Activated B cell treated with CpG ODN at 0.5 μM for 24 hours (primary cell): ENCODE results near the gene DOCK2. TPM values are rescaled to one million over a fixed set of nuclear protein-coding genes. Genes with fewer than 3 reads are reported as not detected.
"Not testable (repeated sequence)": the region's sequence is repeated elsewhere in the genome, so short reads cannot be mapped to it uniquely, and the experiment has no call there.

Experiments
- ATAC-seq: fragments of 200-7000 bp; cut with Tn5 transposase; one replicate; pipeline ENCODE4 v1.10.0; 2021; ENCODE audit warnings: low read depth, mild to moderate bottlenecking, moderate library complexity
- CTCF ChIA-PET: fragments of 350-600 bp; sonication (Branson Sonifier 250); formaldehyde crosslinking; loops from one replicate; lab custom pipeline; 2021; ENCODE audit warnings: antibody characterized with exemption; lab: Charles Lee
- POLR2A ChIA-PET: fragments of 350-600 bp; sonication (Branson Sonifier 250); formaldehyde crosslinking; loops from one replicate; lab custom pipeline; 2021; ENCODE audit warnings: antibody characterized with exemption; lab: Charles Lee
- DNase-seq: peaks from one replicate; pipeline ENCODE4 v3.0.0; 2022
- H3K27ac Mint-ChIP-seq: one replicate; pipeline ENCODE4 v1.8.0; 2020; ENCODE audit warnings: mixed read lengths
- H3K27me3 Mint-ChIP-seq: one replicate; pipeline ENCODE4 v1.8.0; 2021; ENCODE audit warnings: mixed read lengths
- H3K36me3 Mint-ChIP-seq: one replicate; pipeline ENCODE4 v1.8.0; 2021; ENCODE audit warnings: low read depth, mixed read lengths
- H3K4me1 Mint-ChIP-seq: one replicate; pipeline ENCODE4 v1.8.0; 2021; ENCODE audit warnings: mixed read lengths
- H3K4me3 Mint-ChIP-seq: one replicate; pipeline ENCODE4 v1.8.0; 2020; ENCODE audit warnings: mild to moderate bottlenecking, mixed read lengths
- H3K9me3 Mint-ChIP-seq: one replicate; pipeline ENCODE4 v1.8.0; 2020; ENCODE audit warnings: mixed read lengths
- intact Hi-C: fragments of 100-400 bp; cut with micrococcal nuclease; formaldehyde crosslinking; loops from one replicate; pipeline ENCODE4 v1.15.1; 2024
- total RNA-seq: library from RNA; stranded (reverse); gene quantifications from 2 replicates; pipeline ENCODE4 v1.2.3, GENCODE V29; 2022
- TF ChIP-seq, protein P1 (sequence below): fragments of 200-600 bp; IDR thresholded peaks from one replicate; pipeline ENCODE4 v1.8.0; 2022; ENCODE audit warnings: antibody characterized with exemption, mild to moderate bottlenecking

DOCK2 gene
- total RNA-seq, 1 donor from 2014 or later, result 344 TPM

DNA sequence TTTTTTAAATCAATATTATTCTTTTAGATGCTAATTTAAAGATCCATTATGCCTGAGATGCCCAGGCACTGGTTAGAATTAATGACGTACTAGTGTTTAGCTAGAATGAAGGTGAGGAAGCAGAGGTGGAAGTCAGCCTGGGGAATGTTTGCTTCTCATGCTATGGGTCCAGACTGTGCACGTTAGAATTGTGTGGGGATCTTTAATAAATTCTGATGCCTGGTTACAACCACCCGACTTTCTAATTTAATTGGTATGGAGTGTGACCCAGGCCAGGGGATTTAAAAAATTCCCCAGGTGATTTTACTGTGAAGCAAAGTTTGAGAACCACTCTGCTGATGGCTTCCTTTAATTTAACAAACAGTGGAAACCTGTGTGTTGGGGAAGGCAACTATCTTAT lies 111.1 kb downstream of the DOCK2 start:
- no peak for ATAC-seq
- H3K36me3 Mint-ChIP-seq, result peaks cover 93% of the 10 kb centered on the region
- POLR2A ChIA-PET, result interaction anchor here (0.6 kb wide), 1 partner anchor 58 kb away, joined by 3 read pairs; no protein-coding TSS in a partner anchor

DNA sequence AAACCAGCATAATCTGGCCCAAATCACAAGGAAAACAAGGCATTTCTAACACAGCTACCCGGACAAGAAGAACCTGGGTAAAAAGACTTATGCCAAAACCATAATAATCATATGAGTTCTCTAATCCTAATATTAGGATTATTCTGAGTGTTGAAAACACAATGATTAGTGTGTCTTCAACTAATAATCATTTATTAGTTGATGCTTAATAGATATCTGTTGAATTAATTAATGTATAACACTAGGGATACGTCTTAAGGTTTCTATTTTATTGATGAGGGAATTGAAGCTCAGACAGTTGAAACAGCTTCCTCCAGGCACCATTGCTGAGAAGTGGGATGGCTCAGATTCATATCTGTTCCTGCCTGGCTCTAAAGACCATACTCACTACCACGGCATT lies 112.2 kb downstream of the DOCK2 start:
- intact Hi-C loops, result loop anchor here (5.0 kb wide), 1 partner anchor 42 kb away; no protein-coding TSS in a partner anchor
- Mint-ChIP-seq H3K4me1 (no peaks in the 10 kb centered on the region), H3K9me3 (no peaks in the 10 kb centered on the region), H3K4me3 (no peak overlapping the region), H3K36me3 (peaks cover 94% of the 10 kb centered on the region), H3K27ac (no peak overlapping the region), H3K27me3 (no peaks in the 10 kb centered on the region)
- CTCF ChIA-PET, result no interaction called here
- POLR2A ChIA-PET, result no interaction called here
- DNase-seq, result no peak
- TF ChIP-seq, protein P1, sequence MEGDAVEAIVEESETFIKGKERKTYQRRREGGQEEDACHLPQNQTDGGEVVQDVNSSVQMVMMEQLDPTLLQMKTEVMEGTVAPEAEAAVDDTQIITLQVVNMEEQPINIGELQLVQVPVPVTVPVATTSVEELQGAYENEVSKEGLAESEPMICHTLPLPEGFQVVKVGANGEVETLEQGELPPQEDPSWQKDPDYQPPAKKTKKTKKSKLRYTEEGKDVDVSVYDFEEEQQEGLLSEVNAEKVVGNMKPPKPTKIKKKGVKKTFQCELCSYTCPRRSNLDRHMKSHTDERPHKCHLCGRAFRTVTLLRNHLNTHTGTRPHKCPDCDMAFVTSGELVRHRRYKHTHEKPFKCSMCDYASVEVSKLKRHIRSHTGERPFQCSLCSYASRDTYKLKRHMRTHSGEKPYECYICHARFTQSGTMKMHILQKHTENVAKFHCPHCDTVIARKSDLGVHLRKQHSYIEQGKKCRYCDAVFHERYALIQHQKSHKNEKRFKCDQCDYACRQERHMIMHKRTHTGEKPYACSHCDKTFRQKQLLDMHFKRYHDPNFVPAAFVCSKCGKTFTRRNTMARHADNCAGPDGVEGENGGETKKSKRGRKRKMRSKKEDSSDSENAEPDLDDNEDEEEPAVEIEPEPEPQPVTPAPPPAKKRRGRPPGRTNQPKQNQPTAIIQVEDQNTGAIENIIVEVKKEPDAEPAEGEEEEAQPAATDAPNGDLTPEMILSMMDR, result no peak
- ATAC-seq, result no peak

More for the DNA sequence above, 111.1 kb downstream of the DOCK2 start:
- TF ChIP-seq, protein P1, result no peak
- Mint-ChIP-seq H3K4me3 (no peak overlapping the region), H3K4me1 (no peaks in the 10 kb centered on the region), H3K9me3 (no peaks in the 10 kb centered on the region), H3K27me3 (no peaks in the 10 kb centered on the region), H3K27ac (no peak overlapping the region)
- intact Hi-C loops, result loop anchor here (5.0 kb wide), 1 partner anchor 41 kb away; no protein-coding TSS in a partner anchor
- CTCF ChIA-PET, result no interaction called here
- no peak for DNase-seq

DNA sequence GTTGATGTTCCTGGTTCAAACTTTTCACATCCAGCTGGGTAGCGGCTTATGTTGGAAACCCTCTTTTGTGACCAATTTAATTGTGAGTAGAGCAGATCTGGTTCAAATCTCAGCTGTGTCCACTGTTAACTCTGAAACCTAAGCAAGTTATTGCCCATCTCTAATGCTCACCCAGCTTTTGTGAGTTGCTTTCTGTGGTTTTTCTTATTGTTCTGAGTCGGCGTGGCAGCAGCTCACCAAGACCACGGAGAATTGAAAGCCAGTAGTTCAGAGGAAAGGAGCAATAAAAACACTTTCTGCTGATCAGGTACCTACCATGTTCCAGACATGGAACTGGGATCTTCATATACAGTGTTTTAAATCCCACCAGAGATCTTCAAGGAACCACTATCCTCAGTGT lies 114.4 kb downstream of the DOCK2 start:
- TF ChIP-seq, protein P1, result no peak
- POLR2A ChIA-PET, result no interaction called here
- H3K27ac Mint-ChIP-seq, result no peak overlapping the region
- no peaks in the 10 kb centered on the region for H3K27me3 Mint-ChIP-seq
- ATAC-seq (no peak), DNase-seq (no peak)
- H3K9me3 Mint-ChIP-seq, result no peaks in the 10 kb centered on the region
- intact Hi-C loops, result no loop called here
- H3K4me3 Mint-ChIP-seq, result no peak overlapping the region
- no peaks in the 10 kb centered on the region for H3K4me1 Mint-ChIP-seq
- H3K36me3 Mint-ChIP-seq, result peaks cover 84% of the 10 kb centered on the region
- CTCF ChIA-PET, result no interaction called here

DNA sequence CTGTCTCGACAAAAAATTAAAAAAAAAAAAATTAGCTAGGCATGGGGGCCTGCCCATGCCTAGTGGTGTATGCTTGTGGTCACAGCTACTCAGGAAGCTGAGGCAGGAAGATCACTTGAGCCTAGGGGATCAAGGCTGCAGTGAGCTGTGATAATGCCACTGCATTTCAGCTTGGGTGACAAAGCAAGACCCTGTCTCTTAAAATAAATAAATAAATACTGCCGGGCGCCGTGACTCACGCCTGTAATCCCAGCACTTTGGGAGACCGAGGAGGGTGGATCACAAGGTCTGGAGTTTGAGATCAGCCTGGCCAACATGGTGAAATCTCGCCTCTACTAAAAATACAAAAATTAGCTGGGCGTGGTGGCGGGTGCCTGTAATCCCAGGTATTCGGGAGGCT lies 115.5 kb downstream of the DOCK2 start:
- H3K9me3 Mint-ChIP-seq, intact Hi-C loops, POLR2A ChIA-PET, H3K27me3 Mint-ChIP-seq, DNase-seq, ATAC-seq, H3K4me3 Mint-ChIP-seq, H3K27ac Mint-ChIP-seq, H3K4me1 Mint-ChIP-seq: not testable (repeated sequence)
- peaks cover 81% of the 10 kb centered on the region for H3K36me3 Mint-ChIP-seq
- CTCF ChIA-PET, result interaction anchor here (0.7 kb wide), 1 partner anchor 9 kb away, joined by 3 read pairs; no protein-coding TSS in a partner anchor

DNA sequence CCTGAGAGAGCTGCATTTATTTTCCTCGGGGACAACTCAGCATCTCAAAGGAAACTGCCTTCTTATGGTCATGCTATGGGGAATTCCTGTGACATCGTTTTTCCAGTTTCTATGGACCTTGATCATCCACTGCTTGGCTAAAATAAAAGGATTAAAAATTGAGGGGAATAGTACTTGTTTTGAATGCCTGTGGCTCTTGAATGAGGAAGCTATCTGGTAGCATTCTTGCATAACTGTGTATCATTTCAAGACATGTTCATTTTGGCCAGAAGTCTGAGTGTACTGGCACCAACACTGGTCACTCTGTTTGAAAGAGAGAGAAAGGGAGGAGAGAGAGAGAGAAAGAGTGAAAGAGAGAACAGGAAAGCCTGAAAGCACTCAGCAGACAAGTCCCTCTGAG lies 116.7 kb downstream of the DOCK2 start:
- no peaks in the 10 kb centered on the region for H3K4me1 Mint-ChIP-seq
- no peaks in the 10 kb centered on the region for H3K9me3 Mint-ChIP-seq
- ChIA-PET CTCF (no interaction called here), POLR2A (no interaction called here)
- H3K27me3 Mint-ChIP-seq, result no peaks in the 10 kb centered on the region
- no peak overlapping the region for H3K4me3 Mint-ChIP-seq
- H3K36me3 Mint-ChIP-seq, result peaks cover 80% of the 10 kb centered on the region
- H3K27ac Mint-ChIP-seq, result no peak overlapping the region
- no peak for ATAC-seq
- intact Hi-C loops, result no loop called here
- no peak for DNase-seq
- TF ChIP-seq, protein P1, result no peak

DNA sequence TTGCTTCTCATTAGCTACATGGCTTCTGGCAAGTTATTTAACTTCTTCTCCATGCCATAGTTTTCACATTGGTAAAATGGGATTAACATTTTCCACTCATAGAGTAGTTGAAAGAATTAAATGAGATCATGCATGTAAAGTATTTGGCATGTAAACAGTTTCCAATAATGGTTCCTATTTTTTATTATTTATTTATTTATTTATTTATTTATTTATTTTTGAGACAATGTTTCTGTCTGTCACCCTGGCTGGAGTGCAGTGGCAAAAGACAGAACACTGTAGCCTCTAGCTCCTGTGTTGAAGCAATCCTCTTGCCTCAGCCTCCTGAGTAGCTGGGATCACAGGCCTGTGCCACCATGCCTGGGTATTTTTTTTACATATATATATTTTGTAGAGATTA lies 117.7 kb downstream of the DOCK2 start:
- no peak for ATAC-seq
- ChIA-PET POLR2A (no interaction called here), CTCF (no interaction called here)
- Mint-ChIP-seq H3K27me3 (no peaks in the 10 kb centered on the region), H3K9me3 (no peaks in the 10 kb centered on the region), H3K27ac (no peak overlapping the region), H3K4me1 (no peaks in the 10 kb centered on the region), H3K4me3 (no peak overlapping the region), H3K36me3 (peaks cover 79% of the 10 kb centered on the region)
- TF ChIP-seq, protein P1, result no peak
- DNase-seq, result no peak
- intact Hi-C loops, result no loop called here
